T47D (cell line): ENCODE data around the gene SLC30A4.

Experiments used
- DNase-seq, 2 experiments: peaks; one replicate each; pipeline versions ENCODE4 v3.0.0 to v3.0.0-alpha.2; 2011 to 2012; ENCODE audit warnings: low read depth in 1 of 2, low spot score in 1 of 2
- JUND ChIP-seq: IDR thresholded peaks from 2 replicates; pipeline ENCODE4 v1.6.1; 2012; ENCODE audit warnings: low read depth
- in situ Hi-C: cut with HindIII; loops from 2 replicates; pipeline ENCODE4 v1.10.0; 2016; ENCODE audit warnings: low sequenced_read_pairs, low pct_unique_long_range_greater_than_20kb

The SLC30A4 gene

GRCh38 chr15:45435124-45435903, 87.2 kb downstream of the SLC30A4 start:
- in situ Hi-C loops: no loop called here
- TF ChIP-seq JUND: no peak
- DNase-seq: no peak

GRCh38 chr15:45434078-45434567, 88.4 kb downstream of the SLC30A4 start:
- TF ChIP-seq JUND: no peak
- DNase-seq: no peak
- in situ Hi-C loops: no loop called here

DNA sequence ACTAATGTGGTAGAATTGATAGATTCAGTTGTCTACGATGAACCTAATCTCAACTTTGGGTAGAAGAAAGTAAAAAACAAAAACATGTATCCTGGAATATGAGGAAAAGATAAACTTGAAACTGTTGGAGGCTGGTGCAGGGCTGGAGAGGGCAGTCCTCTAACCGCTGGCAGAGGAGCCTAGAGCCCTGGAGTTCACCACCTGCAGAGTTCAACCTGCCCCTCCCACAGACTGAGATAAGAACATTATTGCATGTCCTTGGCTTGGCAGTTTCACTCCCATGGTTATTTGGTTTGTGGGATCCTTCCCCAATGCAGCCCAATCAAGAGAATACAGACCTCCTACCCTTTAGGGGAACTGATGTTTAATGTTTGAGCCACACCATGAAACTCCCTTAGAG, 91.0 kb downstream of the SLC30A4 start:
- in situ Hi-C loops: no loop called here
- TF ChIP-seq JUND: no peak

GRCh38 chr15:45429941-45430792, 92.4 kb downstream of the SLC30A4 start:
- DNase-seq: peak; percentile 73 to 76
- TF ChIP-seq JUND: no peak
- in situ Hi-C loops: no loop called here

More for the DNA sequence above, 91.0 kb downstream of the SLC30A4 start:
- DNase-seq: no peak
